ENCODE measurements around the gene CCT8. TPM values are rescaled to one million over a fixed set of nuclear protein-coding genes. Genes with fewer than 3 reads are reported as not detected.
A peak's percentile ranks its signal among the peaks of the same experiment; 100 is the strongest.
"Not testable (repeated sequence)": the region's sequence is repeated elsewhere in the genome, so short reads cannot be mapped to it uniquely, and the experiment has no call there.

CCT8 gene
- polyA plus RNA-seq, 5 donors = 229 to 293 (median 238) TPM

DNA sequence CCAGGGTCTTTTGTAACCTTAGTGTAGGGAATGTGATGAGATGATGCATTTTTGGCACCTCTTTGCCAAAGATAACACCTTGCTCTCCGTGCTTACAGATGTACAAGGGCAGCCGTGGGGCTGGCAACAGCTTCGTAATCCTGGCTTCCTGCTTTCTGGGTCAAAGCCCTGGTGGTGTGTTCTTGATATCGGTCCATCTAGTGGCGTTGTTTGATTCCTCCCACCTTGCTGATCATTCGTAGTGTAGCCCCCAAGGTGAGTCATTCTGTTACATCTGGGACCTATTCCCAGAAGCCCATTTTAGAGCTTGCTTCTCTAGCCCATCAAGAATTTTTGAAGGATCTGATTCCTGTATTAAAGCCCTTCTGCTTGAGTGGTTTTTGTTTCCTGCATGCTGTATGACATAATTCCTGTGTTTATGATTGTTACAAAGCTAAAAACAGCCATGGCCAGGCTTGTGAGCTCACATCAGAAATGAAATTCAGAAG is 7.0 kb upstream of the CCT8 start:
- no peak for DNase-seq

DNA sequence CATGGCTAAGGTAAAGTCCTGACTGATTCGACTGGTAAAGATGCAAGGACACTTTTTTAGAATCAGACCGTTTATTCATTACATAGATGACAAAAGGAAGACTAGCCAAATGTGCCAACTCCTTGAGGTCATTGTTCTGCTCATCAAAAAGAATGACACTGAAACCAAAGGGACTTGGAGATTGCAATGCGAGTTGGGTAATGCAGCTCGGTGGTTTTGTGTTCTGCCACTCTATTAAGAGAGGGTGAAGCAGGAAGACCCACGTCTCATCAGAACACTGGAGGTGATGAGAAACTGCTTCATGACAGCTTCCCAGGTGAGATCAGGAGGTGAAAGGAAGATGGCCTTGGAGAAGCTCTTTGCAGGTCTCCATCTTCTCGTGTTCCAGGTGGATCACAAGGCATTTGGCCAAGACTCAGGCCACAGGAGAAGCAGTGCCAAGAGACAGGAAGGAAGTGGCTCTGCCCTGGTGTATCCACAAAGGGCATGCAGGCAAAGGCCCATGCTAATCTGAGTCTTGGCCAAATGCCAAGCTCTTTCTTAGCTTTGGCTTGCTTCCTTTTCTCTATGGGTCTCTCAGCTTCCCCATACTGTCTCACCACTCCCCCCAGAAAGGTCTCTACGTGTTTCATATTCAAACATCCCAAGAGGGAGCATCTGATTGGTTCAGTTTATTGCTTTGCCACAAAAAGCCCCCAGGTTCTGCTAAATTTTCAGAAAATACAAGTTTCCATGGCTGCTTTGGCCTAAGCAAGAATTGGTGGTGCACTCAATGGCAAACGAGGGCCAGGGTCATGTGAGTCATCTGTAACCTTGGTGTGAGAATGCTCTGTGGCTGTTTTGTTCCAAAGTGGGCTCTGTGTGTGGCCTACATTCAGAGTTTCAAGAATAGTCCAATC is 5.7 kb upstream of the CCT8 start:
- DNase-seq = no peak

DNA sequence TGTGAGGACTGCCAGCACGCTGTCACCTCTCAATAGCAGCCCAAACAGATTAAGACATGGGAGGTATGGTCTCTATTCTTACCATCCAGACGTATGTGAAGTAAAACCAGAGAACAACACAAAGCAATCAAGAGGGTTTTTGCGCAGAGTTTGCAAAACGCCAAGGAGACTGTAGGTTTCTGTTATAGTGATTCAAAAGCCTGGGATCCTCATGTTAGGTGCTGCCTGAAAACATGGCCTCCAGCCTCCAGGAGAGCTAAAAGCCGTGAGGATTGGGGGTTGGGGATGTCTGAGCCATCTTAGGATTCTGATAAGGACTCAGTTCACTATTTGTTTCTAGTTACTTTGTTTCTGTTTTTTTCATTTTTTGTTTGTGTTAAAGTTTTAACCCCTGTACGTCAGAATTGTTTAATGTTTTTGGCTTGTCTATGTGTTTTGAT is 4.2 kb upstream of the CCT8 start:
- peak in 1 of 2 donors; percentile 42 for DNase-seq

DNA sequence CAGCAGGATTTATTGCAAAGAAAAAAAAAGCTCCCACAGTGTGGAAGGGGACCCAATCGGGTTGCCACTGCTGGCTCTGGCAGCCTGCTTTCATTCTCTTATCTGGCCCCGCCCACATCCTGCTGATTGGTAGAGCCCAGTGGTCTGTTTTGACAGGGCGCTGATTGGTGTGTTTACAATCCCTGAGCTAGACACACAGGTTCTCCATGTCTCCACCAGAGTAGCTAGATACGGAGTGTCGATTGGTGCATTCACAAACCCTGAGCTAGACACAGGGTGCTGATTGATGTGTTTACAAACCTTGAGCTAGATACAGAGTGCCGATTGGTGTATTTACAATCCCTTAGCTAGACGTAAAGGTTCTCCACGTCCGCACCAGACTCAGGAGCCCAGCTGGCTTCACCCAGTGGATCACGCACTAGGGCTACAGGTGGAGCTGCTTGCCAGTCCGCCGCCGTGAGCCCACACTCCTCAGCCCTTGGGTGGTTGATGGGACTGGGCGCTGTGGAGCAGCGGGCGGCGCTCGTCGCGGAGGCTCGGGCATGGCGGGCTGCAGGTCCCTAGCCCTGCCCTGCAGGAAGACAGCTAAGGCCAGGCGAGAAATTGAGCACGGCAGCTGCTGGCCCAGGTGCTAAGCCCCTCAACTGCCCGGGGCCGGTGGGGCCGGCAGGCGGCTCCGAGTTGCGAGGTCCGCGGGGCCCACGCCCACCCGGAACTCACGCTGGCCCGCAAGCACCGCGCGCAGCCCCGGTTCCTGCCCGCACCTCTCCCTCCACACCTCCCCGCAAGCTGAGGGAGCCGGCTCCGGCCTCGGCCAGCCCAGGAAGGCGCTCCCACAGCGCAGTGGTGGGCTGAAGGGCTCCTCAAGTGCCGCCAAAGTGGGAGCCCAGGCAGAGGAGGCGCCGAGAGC is 3.5 kb upstream of the CCT8 start:
- DNase-seq = not testable (repeated sequence)

DNA sequence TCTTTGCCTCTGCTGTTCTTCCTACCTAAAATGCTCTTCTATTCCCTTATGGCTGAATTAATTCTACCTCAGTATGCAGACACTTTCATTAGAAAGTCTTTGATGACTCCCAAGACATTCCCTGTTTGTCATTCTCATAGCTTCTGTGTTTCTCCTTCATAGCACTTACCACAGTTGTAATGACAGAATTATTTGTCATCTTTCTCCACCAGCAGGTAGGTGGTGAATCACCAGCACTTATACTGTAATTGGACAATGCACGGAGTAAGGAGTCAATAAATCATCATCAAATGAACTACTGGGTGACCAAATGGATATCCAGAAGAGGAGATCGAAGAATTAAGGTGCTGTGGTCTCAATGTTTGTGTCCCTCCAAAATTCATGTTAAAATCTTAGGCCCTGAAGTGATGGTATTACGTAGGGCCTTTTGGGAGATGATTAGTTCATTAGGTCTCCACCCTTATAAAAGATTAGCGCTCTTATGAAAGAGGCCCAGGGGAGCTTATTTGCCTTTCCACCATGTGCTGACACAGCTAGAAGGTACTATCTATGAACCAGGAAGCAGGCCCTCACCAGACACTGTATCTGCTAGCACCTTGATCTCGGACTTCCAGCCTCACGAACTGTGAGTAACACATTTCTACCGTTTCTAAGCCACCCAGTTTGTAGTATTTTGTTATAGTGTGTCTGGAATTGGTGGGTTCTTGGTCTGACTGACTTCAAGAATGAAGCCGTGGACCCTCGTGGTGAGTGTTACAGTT is 2.4 kb upstream of the CCT8 start:
- no peak for DNase-seq

DNA sequence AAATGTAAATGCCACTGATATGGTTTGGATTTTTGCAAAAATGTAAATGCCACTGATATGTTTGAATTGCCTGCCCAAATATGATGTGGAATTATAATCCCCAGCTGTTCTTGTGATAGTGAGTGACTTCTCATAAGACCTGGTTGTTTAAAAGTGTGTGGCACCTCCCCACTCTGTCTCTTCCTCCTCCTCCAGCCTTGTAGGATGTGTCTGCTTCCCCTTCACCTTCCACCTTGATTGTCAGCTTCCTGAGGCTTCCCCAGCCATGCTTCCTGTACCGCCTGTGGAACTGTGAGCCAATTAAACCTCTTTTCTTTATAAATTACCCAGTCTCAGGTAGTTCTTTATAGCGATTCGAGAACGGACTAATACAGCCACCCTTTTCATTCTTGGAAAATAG is 1.3 kb upstream of the CCT8 start:
- DNase-seq = no peak

DNA sequence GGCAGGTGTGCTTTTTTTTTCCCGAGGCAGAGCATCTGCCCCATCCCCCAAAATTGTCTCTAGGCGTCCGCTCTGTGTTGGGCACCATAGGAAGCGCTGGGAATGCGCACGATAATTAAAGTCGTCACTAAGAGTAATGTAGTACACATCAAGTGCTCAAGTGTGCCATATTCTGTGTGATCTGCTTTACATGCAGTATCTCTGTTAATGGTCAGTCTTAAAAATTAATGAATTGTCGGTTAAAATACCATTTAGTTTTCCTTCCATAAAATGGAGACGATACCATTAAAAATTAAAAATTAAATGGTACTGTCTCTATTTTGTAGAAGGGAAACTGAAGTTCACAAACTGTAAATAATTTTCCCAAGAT is 544 bp upstream of the CCT8 start:
- DNase-seq = no peak

DNA sequence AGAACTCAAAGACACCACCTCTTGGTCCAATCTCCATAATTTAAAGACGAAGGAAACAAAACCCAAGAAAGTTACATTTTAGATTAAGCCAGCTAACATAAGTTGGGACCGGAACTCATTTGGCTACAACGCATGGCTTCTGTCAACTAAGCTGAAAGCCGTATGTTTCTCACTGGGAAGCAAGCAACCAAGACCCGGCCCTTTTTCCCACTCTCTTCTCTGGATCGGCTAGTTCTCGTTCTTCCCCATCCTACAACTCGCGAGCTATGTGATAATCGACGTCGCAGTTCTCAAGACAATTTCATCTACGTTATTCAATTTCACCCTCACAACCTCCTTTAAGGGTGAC is 601 bp downstream of the CCT8 start:
- no peak for DNase-seq

DNA sequence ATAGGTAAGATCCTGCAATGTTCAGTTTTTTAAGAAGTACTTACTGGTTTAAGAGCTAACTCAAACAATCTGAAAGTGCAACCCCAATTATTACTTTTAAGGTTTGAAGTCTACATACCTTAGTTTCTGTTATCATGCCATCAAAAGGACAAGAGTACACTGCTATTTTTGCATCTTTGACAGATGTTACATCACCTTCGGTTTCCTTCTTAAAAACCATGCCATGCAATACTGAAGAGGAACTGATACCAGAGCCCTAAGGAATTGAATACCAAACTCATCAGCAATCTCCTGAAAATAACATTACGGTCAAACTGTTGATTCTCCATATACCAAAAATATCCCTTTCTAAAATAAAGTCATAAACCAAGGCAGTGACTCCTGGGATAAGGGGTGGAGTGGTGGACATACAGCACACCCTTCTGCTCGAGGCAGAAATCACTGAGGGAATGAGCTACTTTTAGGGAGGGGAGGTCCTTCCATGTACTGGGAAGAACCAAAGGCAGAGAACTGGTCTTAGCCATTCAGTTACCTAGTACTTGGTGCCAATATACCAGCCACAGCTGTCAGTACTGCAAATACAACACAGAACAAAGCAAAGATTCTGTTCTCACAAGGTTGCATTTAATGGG is 8.5 kb downstream of the CCT8 start:
- no peak for DNase-seq

DNA sequence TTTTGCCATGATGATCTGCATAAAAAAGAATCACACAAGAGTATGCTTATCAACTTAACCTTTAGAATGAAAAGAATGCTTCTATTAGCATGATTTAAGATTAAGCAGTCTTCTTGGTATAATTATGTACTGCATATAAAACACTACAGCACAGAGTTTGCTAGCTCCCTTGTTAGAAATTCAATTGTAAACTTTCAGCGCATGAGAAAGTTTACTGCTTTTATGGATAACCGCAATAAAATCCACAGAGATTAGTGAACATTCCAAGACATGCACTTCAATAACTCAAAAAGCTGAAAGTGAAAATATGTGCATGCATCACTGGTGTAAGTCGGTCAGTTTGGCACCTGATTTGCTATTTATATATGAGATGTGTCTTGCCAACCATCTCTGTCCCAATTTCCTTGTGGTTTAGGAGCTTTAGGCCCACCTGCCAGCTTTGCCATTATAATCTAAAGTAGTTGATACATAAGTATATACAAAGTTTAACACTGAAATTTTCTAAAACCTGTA is 16.9 kb downstream of the CCT8 start:
- DNase-seq = no peak

DNA sequence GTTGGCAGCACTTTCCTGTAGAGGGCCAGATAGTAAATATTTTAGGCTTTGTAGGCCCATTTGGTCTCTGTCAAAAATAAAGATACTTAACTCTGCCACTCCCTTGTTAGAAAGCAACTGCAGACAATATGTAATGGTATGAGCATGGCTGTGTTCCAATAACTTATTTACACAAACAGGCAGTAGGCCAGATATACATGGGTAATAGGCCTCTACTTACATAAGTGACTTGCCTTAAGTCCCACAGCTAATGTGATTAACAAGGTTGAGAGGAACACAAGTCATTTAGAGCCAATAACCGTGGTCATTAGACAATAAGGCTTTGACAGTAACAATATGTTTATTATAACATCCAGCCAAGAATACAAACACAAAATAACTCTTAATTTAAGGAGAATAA is 17.4 kb downstream of the CCT8 start:
- no peak for DNase-seq

DNA sequence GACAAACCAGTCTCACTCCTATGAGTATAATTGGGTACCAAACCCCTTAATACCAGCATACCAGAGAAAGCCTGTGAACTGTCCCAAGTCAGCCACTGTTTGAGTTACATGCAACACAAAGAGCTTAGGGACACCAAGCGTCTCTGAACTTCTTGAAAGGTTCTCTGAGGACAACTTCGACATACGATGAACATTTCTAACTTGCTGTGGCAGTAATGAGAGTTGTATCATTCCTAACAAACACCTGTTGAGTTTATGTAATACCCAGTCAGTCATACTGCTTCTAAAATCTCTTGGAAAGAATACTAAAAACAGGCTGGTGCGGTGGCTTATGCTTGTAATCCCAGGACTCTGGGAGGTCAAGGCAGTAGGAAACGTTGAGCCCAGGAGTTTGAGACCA is 18.4 kb downstream of the CCT8 start:
- DNase-seq = no peak

DNA sequence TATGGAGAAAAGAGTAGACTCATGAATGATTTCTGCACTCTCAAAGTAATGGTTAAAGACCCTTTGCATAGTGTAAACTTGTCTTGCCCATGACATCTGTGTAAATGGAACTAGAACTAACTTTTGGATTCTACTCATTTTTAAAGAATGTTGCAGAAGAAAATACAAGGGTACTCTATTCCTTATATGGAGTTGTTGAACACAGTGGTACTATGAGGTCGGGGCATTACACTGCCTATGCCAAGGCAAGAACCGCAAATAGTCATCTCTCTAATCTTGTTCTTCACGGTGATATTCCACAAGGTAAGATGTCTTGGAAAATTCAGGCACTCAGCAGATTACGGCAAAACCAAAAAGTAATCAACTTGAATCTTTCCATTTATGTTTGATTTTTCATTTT is 19.8 kb downstream of the CCT8 start:
- DNase-seq = no peak

DNA sequence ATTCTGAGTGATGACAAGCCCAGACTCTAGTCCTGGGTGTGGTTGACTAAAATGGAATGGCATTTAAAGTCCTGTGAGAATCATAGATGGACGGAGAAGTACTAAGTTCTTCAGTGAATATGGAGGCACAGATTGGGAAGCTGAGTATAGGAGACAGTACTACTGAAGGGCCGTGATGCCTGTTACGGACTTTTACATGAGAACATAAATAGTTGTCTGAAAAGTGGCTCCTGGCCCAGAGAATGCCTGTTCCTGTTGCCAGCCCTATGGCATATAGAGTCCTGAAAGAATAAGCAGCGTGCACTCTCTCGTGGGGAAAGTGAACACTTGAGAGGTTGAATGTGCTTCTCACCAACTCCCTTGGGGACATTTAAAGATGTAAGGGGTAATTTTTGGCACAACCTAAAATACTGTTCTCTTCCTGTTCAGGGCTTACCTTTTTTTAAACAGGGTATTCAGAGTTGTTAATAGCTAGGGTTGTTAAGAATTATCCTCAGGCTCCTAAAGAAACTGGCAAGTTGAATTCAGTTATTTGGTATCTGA is 20.4 kb downstream of the CCT8 start:
- no peak for DNase-seq

DNA sequence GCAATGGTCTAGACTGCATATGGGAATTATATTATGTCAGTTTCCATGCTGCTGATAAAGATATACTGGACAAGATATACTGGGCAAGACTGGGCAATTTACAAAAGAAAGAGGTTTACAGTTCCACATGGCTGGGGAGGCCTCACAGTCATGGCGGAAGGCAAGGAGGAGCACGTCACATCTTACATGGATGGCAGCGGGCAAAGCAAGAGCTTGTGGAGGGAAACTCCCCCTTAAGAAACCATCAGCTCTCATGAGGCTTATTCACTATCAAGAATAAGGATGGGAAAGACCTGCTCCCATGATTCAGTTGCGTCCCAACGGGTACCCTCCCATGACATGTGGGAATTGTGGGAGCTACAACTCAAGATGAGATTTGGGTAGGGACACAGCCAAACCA is 21.2 kb downstream of the CCT8 start:
- DNase-seq = no peak

DNA sequence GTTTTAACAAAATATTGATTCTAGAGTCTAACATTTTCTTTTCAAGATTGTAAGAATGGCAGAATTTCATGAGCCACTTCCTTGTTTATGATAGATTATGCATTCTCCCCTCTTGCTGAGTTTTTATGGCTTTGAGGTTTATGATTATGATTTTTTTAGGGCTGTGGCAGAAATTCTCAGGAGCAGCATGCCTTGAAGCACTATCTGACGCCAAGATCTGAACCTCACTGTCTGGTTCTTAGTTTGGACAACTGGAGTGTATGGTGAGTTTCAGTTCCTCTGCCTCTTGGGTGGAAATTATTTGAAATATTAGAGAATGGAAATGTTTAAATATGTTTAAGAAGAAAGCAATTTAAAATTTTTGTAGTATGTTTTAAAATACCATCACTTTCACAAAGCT is 38.8 kb downstream of the CCT8 start:
- DNase-seq = no peak

DNA sequence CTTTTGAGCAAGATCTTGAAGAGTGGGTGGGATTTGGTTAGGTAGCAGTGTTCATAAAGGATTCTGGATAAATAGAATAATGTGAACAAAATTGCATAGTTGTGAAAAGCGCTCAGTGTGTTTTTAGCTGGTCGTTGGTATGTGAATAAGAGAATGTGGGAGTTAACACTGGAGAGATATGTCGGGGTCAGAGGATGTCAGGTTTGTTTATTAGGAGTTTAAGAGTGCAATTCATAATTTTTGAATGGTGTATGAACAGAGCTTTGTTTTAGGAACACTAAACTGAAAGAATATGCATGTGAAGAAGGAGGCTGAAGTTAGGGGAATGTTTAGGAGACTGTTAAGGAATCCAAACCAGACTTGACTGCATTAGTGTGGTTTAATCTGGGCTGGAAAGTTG is 39.6 kb downstream of the CCT8 start:
- DNase-seq = no peak

DNA sequence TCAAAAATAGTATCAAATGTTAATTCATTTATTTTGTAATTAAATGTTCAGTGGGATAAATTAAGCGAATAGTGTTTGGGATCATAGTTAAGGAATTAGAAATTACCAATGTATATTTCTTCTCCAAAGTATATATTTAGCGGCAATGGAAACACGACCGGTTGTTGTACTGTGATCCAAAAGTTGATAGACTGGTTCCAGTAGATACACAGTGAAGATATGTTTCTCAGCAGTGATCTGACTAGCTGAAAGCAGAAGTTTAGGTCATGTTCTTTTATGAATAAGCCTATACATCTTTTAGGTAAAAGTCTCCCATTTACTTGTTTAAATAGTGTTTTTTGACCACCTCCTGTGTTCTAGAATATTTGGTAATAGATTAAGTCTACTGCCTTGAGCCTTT is 40.1 kb downstream of the CCT8 start:
- DNase-seq = no peak

DNA sequence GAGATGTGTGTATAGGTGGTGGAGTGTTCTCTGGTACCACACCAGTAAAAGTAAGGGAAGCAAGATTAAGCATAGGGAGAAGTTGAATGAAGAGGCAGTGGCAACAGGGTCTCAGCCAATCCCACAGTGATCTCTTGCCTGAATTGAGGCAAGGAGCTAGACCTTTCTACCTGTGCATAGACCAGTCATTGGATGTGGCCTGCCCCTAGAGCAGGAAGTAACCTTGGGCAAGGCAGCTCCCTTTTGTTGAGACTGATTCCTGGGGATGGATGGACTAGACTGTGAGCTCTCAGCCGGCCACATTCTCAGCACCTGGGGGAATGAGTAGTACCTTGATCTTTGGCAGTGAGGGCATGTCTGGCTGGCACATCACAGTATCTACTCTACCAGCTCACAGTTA is 42.5 kb downstream of the CCT8 start:
- DNase-seq = no peak

DNA sequence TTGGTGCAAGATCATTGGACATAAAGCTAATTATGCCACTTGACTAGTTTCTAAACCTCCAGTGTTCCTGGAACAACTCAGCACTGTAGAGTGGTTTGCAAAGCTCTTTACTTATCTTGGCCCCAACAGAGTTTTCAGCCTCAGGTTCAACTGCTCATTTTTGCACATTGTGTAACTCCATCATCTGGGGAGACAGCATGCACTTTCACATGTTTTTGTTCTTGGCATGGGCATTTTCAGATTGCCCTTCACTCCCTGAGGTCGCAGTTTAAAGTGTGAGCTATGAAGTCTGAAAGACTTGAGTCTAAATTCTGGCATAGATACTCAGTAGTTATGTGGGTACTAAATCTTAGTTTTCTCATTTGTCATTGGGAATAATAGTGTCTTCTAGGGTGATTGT is 43.9 kb downstream of the CCT8 start:
- no peak for DNase-seq

DNA sequence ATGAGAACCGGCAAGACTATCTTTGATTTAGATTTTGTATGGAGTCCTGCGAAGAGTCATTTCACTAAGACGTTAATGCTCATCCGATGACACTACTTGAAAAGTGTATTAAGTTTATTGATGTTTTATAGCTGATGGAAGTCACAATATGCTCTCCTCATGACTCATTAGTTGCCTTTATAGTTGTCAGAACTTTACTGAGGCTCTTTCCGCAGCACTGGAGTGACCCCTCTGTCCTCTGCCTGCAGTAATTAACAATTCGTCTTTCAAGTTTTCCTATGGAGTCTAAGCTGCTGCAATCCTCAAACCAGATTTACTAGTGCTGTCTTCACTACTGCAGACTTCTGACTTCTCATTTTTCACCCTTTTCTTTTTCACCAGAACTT is 48.1 kb downstream of the CCT8 start:
- DNase-seq = no peak

Measured in right lung (tissue), 5 donors.